GM19372 (cell line): ENCODE results near the gene SLC35F6.
"Not testable (repeated sequence)": the region's sequence is repeated elsewhere in the genome, so short reads cannot be mapped to it uniquely, and the experiment has no call there.

Experiments
- ATAC-seq: cut with Tn5 transposase; IDR thresholded peaks from one replicate; pipeline ENCODE4 v1.9.1; 2021; ENCODE audit warnings: mild to moderate bottlenecking, low read depth, moderate library complexity; ENCODE audit not compliant: unreplicated experiment

SLC35F6 gene

GRCh38 chr2:26754539-26754938, 9.5 kb upstream of the SLC35F6 start:
- ATAC-seq, result no peak

DNA sequence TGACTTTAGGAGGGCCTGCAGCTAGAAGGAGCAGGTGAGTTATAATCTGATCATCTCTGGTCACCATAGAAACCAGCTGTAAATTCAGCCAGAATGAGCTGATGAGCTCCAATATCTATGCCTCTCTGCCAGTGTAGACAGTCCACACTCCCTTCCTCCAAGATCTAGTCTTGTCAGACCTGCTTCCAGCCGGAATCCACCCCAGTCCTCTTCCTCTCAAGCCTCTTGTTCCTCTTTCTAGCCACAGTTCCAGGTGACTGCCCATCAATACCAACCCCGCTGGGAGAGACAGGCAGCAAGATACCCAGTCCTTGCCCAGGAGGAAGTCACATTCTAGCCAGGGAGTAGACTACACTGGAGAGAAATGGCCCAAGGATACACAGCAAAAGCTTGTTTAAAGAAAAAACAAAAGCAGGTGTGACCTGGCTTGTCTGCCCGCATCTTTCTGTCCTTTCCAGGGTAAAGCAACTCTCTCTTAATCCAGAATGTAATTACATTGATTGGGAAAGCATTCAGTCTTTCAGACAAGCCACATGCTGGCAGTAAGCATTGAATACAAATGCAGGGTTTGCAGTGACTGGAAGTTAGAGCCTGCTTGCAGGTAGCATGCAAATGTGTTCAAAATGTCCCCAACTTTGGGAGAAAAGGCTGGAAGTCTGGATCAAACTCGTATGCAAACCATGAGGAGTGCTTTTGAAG, 9.0 kb upstream of the SLC35F6 start:
- no peak for ATAC-seq

DNA sequence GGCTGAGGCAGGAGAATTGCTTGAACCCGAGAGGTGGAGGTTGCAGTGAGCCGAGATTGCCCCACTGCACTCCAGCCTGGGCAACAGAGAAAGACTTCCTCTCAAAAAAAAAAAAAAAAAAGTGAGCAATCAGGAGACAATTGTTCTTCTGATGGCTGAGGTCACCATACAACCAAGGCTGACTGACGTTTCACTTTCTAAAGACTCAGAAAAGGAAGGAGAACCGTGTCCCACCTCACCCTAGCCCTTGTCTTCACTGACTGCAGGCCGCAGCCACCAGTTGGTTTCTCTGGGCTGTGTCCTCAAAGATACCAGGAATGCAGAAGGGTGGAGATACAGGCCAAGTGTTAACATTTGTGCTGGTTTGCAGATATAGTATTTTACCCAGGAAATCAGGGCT, 7.7 kb upstream of the SLC35F6 start:
- ATAC-seq, result no peak

GRCh38 chr2:26757873-26758789, 6.0 kb upstream of the SLC35F6 start:
- ATAC-seq, result no peak

DNA sequence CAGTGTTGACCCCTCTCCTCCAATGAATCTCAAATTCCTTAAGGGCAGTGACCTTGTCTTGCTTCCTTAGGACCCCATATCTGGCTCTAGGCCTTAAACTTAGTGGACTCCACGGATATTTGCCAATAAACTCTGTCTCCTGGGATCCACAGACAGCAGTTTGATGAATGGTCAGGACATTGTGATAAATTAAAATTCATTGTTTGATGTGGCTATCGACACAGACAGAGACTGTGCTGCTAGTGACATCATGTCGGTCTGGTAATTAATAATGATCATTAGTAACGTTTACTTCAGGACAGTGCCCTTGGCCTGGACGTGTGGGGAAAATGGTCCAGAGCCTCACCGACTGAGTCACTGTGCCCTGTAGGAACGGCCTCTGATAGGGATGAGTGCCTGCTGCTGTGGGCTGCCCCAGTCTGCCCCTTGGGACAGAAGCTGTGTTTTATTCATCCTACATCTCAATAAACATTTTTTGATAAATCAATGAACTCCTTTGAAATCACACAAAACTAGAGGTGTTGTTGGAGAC, 5.2 kb upstream of the SLC35F6 start:
- ATAC-seq, result no peak

GRCh38 chr2:26759845-26760244, 4.2 kb upstream of the SLC35F6 start:
- ATAC-seq, result no peak

- ATAC-seq, result not testable (repeated sequence)
These were observed 3.1 kb upstream of the SLC35F6 start for GRCh38 chr2:26760991-26761390.

- ATAC-seq, result no peak
These were observed 1.1 kb upstream of the SLC35F6 start for GRCh38 chr2:26763019-26763418.

- ATAC-seq, result no peak
These were observed 822 bp downstream of the SLC35F6 start for GRCh38 chr2:26764906-26765305.

DNA sequence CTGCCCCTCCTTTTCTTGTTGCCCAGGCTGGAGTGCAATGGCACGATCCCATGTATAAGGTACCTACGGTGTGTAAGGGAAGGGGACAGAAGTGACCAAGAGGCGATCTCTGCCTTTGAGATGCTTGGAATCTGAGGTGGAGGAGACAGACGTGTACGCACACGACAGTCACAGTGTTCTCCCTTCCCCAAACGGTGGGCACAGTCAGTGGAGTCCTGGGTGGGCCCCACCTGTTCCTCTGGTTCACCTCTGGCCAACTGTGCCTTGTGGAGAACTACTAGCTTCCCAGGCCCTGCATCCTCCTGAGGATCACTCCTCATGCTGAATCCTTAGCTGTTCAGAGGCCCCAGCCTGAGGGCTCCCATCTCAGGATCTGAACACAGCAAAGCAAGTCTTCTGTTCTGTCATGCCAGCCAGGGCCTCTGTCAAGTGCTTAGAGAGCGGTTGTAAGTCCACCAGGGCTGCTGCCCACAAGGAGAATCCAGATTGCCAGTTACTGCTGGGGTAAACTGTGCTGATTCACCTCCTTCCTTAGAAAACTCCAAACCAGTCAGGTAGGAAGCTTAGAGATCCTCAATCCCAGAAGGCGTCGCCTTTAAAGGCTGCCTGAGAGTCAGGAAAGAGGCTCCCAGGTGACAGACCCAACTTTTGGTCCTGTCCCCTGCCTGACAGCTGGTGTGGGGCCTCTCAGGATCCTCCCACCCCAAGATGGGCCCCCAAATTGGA, 1.6 kb downstream of the SLC35F6 start:
- ATAC-seq, result no peak

GRCh38 chr2:26767129-26767528, 3.0 kb downstream of the SLC35F6 start:
- no peak for ATAC-seq

DNA sequence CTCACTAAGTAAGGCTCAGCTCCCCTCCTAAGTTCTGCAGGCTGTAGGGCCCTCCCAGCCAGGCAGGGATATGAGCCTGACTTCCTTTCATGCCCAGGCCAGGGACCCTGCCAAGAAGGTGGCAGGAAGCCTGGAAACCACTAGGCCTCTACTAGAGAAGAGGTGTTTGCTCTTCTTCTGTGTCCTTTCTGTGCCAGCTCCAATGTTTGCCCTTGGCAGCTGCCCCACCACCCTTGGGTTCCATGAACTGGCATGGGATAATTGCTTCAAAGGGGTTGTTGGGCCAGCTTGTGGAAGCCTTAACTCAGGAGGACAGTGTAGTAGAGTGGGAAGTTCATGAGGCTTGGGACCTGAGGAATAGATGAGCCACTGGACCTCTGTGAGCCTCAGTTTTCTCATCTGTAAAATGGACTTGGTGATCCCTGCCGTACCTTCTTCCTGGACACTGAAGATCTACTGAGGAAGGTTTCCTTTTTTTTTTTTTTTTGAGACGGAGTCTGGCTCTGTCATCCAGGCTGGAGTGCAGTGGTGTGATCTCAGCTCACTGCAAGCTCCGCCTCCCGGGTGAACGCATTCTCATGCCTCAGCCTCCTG, 3.9 kb downstream of the SLC35F6 start:
- no peak for ATAC-seq

DNA sequence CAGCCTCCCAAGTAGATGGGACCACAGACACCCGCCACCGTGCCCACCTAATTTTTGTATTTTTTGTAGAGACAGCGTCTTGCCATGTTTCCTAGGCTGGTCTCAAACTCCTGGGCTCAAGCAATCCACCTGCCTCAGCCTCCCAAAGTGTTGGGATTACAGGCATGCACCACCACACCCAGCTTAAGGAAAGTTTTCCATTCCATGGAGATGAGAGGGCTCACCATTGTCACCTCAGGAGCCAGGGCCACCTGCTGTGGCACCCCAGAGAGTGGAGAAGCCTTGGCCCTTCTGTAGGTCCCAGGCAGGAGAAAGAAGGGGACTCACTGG, 4.6 kb downstream of the SLC35F6 start:
- no peak for ATAC-seq

GRCh38 chr2:26769089-26769761, 5.1 kb downstream of the SLC35F6 start:
- no peak for ATAC-seq

- ATAC-seq, result no peak
These were observed 7.0 kb downstream of the SLC35F6 start for GRCh38 chr2:26770986-26771586.

DNA sequence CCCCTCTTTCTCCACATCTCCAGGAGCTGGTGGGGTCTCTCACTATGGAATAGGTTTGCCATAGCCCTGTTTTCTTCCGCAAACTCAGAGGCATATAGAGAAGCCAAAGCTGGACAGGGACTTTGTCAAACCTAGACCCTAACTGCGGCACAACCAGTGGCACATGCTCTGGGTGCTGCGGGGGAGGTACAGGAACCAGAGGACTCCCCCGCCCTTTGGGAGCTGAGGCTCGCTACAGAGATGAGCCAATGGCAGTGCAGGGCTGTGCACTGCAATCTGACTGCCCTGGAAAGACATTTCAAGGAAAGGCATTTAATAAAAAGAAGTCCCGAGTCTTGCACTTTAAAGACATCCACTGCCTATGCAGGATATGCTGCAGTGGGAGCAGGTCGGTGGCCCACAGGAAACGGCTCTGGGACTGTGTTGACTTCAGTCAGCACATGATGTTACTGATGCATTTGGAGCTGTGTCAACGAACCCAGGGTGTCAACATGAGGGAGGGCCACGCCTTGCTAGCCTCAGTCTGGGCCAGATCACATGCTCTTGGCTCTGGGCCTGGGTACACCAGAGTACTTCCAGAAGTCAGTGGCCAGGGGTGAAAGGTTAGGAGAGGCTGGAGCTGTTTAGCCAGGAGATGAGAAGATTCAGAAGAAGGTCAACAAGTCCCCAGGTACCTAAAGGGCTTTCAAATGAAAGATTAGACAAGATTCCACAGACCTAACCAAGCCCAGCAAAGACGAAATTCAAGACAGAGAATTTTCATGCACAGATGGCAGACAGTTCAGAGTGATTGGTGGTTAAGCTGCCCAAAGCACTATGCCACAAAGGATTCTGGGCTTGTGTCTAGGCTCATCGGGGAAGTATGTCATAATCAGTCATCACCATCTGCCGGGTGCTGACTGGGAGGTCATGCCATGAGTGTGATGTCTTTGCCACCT, 8.2 kb downstream of the SLC35F6 start:
- ATAC-seq, result no peak

- no peak for ATAC-seq
These were observed 12.2 kb downstream of the SLC35F6 start for GRCh38 chr2:26776195-26776800.

DNA sequence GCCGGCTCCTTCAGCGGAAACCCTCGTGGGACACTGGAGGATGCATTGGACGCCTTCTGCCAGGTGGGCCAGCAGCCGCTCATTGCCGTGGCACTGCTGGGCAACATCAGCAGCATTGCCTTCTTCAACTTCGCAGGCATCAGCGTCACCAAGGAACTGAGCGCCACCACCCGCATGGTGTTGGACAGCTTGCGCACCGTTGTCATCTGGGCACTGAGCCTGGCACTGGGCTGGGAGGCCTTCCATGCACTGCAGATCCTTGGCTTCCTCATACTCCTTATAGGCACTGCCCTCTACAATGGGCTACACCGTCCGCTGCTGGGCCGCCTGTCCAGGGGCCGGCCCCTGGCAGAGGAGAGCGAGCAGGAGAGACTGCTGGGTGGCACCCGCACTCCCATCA, 14.0 kb downstream of the SLC35F6 start:
- ATAC-seq, result no peak
